MM.1S (cell line): Measurements from ENCODE around the gene A2ML1.
"Not testable (repeated sequence)": the region's sequence is repeated elsewhere in the genome, so short reads cannot be mapped to it uniquely, and the experiment has no call there.

ENCODE experiments used
- EZH2 ChIP-seq: fragments of 300-600 bp; sonication (generic); optimal IDR thresholded peaks from 2 replicates; pipeline ENCODE3; 2017; ENCODE audit warnings: low read depth, mild to moderate bottlenecking, antibody characterized with exemption, low read length, mixed read lengths
- TF ChIP-seq, protein P1 (sequence below): fragments of 300-600 bp; sonication (generic); IDR thresholded peaks from 2 replicates; pipeline ENCODE4 v1.5.1; 2016; ENCODE audit warnings: antibody characterized with exemption, low read length, mixed read lengths

- TF ChIP-seq, protein P1, sequence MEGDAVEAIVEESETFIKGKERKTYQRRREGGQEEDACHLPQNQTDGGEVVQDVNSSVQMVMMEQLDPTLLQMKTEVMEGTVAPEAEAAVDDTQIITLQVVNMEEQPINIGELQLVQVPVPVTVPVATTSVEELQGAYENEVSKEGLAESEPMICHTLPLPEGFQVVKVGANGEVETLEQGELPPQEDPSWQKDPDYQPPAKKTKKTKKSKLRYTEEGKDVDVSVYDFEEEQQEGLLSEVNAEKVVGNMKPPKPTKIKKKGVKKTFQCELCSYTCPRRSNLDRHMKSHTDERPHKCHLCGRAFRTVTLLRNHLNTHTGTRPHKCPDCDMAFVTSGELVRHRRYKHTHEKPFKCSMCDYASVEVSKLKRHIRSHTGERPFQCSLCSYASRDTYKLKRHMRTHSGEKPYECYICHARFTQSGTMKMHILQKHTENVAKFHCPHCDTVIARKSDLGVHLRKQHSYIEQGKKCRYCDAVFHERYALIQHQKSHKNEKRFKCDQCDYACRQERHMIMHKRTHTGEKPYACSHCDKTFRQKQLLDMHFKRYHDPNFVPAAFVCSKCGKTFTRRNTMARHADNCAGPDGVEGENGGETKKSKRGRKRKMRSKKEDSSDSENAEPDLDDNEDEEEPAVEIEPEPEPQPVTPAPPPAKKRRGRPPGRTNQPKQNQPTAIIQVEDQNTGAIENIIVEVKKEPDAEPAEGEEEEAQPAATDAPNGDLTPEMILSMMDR = not testable (repeated sequence)
- not testable (repeated sequence) for TF ChIP-seq EZH2
Observed at GRCh38 chr12:8807084-8807483, 15.3 kb upstream of the A2ML1 start.
